ENCODE data around the gene PGAP3.

- TF ChIP-seq CTCF (IDR thresholded peaks at IDR 0.05) (no peak), POLR2A (IDR thresholded peaks at IDR 0.05) (no peak)
Measured at GRCh38 chr17:39679521-39680192, 8.2 kb downstream of the PGAP3 start.

Measured in breast epithelium (tissue), 3 donors.